Measurements from ENCODE around the gene STX8. TPM values are rescaled to one million over a fixed set of nuclear protein-coding genes. Genes with fewer than 3 reads are reported as not detected.

The STX8 gene
- total RNA-seq, 1 experiment from 2014 or later, result 38.8 TPM

DNA sequence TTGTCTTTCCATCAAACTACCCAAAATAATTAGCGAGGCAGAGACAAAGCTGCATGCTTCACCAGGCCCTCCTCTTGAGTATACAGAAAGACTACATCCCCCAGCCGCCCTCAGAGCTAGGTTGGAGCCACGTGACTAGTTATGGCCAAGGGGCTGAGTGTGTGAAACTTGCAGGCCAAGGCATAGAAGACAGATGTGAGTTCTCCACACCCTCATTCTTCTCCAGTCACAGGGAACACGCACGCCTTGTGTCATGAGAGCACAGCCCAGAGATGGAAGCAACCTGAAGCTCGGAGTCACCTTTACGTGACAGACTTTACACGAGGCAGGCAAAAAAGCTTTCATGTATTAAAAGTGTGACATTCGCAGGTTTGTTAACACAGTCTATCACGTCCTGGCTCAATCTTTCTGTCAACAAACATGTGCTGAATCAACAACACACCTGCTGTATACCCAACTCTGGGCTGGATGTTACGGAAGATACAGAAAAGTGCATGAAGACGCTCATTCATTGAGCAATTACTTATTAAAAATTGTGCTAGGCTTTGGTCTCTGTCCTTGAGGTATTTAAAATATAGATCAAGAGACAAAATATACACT is 38.3 kb downstream of the STX8 start:
- no peak for TF ChIP-seq FOSL1 (IDR thresholded peaks at IDR 0.05; ENCODE audit: low read depth)
- TF ChIP-seq, protein P1, sequence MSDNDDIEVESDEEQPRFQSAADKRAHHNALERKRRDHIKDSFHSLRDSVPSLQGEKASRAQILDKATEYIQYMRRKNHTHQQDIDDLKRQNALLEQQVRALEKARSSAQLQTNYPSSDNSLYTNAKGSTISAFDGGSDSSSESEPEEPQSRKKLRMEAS (IDR thresholded peaks at IDR 0.05), result no peak
- Histone ChIP-seq H3K4me2 (ENCODE audit: low read length) (no peak overlapping the region), H3K79me2 (ENCODE audit: insufficient read depth, low read length) (no peaks in the 10 kb centered on the region), H3K9me3 (ENCODE audit: control insufficient read depth in 1 of 2, insufficient read depth in 1 of 2, low read depth in 1 of 2, low read length in 2 of 2) (no peaks in the 10 kb centered on the region), H3K27me3 (ENCODE audit: insufficient read depth, low read length) (no peaks in the 10 kb centered on the region), H3K9ac (ENCODE audit: low read length) (no peak overlapping the region), H3K27ac (ENCODE audit: low read depth, low read length) (no peak overlapping the region), H2AFZ (ENCODE audit: low read depth, low read length, poor library complexity, severe bottlenecking) (no peak overlapping the region), H4K20me1 (ENCODE audit: insufficient read depth) (no peaks in the 10 kb centered on the region), H3K4me3 (replicated peaks in 1 of 2; ENCODE audit: low read depth in 1 of 2, low read length in 2 of 2) (no peak overlapping the region), H3K9me2 (ENCODE audit: insufficient read depth) (no peaks in the 10 kb centered on the region), H3K4me1 (ENCODE audit: control insufficient read depth in 1 of 2, insufficient read depth in 2 of 2, low read length in 2 of 2) (no peaks in the 10 kb centered on the region), H3K36me3 (ENCODE audit: control insufficient read depth in 1 of 2, insufficient read depth in 2 of 2, low read length in 2 of 2) (no peaks in the 10 kb centered on the region)
- no peak for ATAC-seq
- intact Hi-C loops (cut with micrococcal nuclease), result no loop called here
- ChIA-PET POLR2A (interaction anchor here (0.6 kb wide), 1 partner anchor 576 kb away, joined by 3 read pairs; no protein-coding TSS in a partner anchor), CTCF (no interaction called here), RAD21 (ENCODE audit: low non-redundant PET in 1 of 2, low total read pairs in 2 of 2, uncharacterized antibody in 2 of 2, unreplicated experiment in 2 of 2) (no interaction called here)
- no peak for DNase-seq (ENCODE audit: low read depth, low spot score)
- BruUV-seq (replicated peaks), result no TSS peak

DNA sequence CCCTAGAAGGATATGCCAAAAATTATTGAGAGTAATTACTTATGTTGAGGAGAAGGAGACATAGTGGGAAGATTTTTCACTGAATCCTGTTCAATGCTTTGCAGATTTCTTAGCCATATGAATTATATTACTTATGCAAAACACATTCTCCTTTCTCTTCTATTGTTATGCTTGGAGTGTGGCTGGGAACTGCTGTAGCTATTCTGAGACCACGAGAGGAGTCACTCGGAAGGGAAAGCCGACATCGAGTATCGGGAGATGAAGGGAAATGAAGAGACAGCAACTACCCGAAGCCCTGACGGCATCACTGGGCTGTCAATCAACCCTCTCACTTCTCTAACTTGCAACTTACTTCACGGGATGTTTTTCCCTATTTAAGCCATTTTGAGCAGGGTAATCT is 39.6 kb downstream of the STX8 start:
- ChIA-PET CTCF (no interaction called here), POLR2A (no interaction called here), RAD21 (ENCODE audit: low non-redundant PET in 1 of 2, low total read pairs in 2 of 2, uncharacterized antibody in 2 of 2, unreplicated experiment in 2 of 2) (no interaction called here)
- H3K36me3 ChIP-seq (ENCODE audit: control insufficient read depth in 1 of 2, insufficient read depth in 2 of 2, low read length in 2 of 2), result no peaks in the 10 kb centered on the region
- H3K9me2 ChIP-seq (ENCODE audit: insufficient read depth), result no peaks in the 10 kb centered on the region
- BruUV-seq (replicated peaks), result no TSS peak
- DNase-seq (ENCODE audit: low read depth, low spot score) (no peak), ATAC-seq (no peak)
- H3K9me3 ChIP-seq (ENCODE audit: control insufficient read depth in 1 of 2, insufficient read depth in 1 of 2, low read depth in 1 of 2, low read length in 2 of 2), result no peaks in the 10 kb centered on the region
- no peak overlapping the region for H2AFZ ChIP-seq (ENCODE audit: low read depth, low read length, poor library complexity, severe bottlenecking)
- no peak overlapping the region for H3K4me2 ChIP-seq (ENCODE audit: low read length)
- no peak overlapping the region for H3K27ac ChIP-seq (ENCODE audit: low read depth, low read length)
- intact Hi-C loops (cut with micrococcal nuclease), result no loop called here
- H3K79me2 ChIP-seq (ENCODE audit: insufficient read depth, low read length), result no peaks in the 10 kb centered on the region
- no peaks in the 10 kb centered on the region for H3K27me3 ChIP-seq (ENCODE audit: insufficient read depth, low read length)
- no peaks in the 10 kb centered on the region for H3K4me1 ChIP-seq (ENCODE audit: control insufficient read depth in 1 of 2, insufficient read depth in 2 of 2, low read length in 2 of 2)
- H4K20me1 ChIP-seq (ENCODE audit: insufficient read depth), result no peaks in the 10 kb centered on the region
- TF ChIP-seq, protein P2, sequence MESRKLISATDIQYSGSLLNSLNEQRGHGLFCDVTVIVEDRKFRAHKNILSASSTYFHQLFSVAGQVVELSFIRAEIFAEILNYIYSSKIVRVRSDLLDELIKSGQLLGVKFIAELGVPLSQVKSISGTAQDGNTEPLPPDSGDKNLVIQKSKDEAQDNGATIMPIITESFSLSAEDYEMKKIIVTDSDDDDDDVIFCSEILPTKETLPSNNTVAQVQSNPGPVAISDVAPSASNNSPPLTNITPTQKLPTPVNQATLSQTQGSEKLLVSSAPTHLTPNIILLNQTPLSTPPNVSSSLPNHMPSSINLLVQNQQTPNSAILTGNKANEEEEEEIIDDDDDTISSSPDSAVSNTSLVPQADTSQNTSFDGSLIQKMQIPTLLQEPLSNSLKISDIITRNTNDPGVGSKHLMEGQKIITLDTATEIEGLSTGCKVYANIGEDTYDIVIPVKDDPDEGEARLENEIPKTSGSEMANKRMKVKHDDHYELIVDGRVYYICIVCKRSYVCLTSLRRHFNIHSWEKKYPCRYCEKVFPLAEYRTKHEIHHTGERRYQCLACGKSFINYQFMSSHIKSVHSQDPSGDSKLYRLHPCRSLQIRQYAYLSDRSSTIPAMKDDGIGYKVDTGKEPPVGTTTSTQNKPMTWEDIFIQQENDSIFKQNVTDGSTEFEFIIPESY (IDR thresholded peaks at IDR 0.05; ENCODE audit: extremely low read depth, insufficient replicate concordance, low read length), result no peak
- no peak for TF ChIP-seq ELF1 (IDR thresholded peaks at IDR 0.05; ENCODE audit: borderline replicate concordance, low read depth)
- no peak overlapping the region for H3K4me3 ChIP-seq (replicated peaks in 1 of 2; ENCODE audit: low read depth in 1 of 2, low read length in 2 of 2)
- no peak overlapping the region for H3K9ac ChIP-seq (ENCODE audit: low read length)
